Suppressor macrophage treated with lipopolysaccharide for 1 hour (primary cell): ENCODE measurements around the gene ZCCHC7.

Experiments used
- DNase-seq, 3 donors: peaks; one replicate each; pipeline ENCODE4 v3.0.0-alpha.2; 2020 to 2022

Gene ZCCHC7

GRCh38 chr9:37341704-37342103 lies 221.3 kb downstream of the ZCCHC7 start:
- DNase-seq = no peak

- DNase-seq = no peak
These were observed 222.1 kb downstream of the ZCCHC7 start for GRCh38 chr9:37342493-37342892.

GRCh38 chr9:37342895-37343294 lies 222.5 kb downstream of the ZCCHC7 start:
- DNase-seq = no peak

- DNase-seq = no peak
These were observed 223.3 kb downstream of the ZCCHC7 start for GRCh38 chr9:37343724-37344123.

GRCh38 chr9:37345038-37345437 lies 224.7 kb downstream of the ZCCHC7 start:
- no peak for DNase-seq

GRCh38 chr9:37348917-37349316 lies 228.5 kb downstream of the ZCCHC7 start:
- DNase-seq = no peak

- no peak for DNase-seq
These were observed 230.3 kb downstream of the ZCCHC7 start for GRCh38 chr9:37350486-37351190.

GRCh38 chr9:37353791-37354190 lies 233.4 kb downstream of the ZCCHC7 start:
- DNase-seq = no peak

GRCh38 chr9:37362430-37362829 lies 242.1 kb downstream of the ZCCHC7 start:
- no peak for DNase-seq

GRCh38 chr9:37363124-37363523 lies 242.8 kb downstream of the ZCCHC7 start:
- no peak for DNase-seq

- no peak for DNase-seq
These were observed 243.8 kb downstream of the ZCCHC7 start for GRCh38 chr9:37364136-37364535.

GRCh38 chr9:37364751-37365360 lies 244.5 kb downstream of the ZCCHC7 start:
- DNase-seq = no peak

- no peak for DNase-seq
These were observed 249.3 kb downstream of the ZCCHC7 start for GRCh38 chr9:37369671-37370070.

GRCh38 chr9:37370282-37370681 lies 249.9 kb downstream of the ZCCHC7 start:
- DNase-seq = no peak

- DNase-seq = peak in 1 of 3 donors; percentile 18
These were observed 250.7 kb downstream of the ZCCHC7 start for GRCh38 chr9:37370968-37371563.

- DNase-seq = peak; percentile 24 to 31 (median 29)
These were observed 251.4 kb downstream of the ZCCHC7 start for GRCh38 chr9:37371565-37372464.

GRCh38 chr9:37372839-37373238 lies 252.5 kb downstream of the ZCCHC7 start:
- DNase-seq = no peak

GRCh38 chr9:37373621-37374020 lies 253.2 kb downstream of the ZCCHC7 start:
- no peak for DNase-seq

GRCh38 chr9:37374892-37375291 lies 254.5 kb downstream of the ZCCHC7 start:
- no peak for DNase-seq

GRCh38 chr9:37377688-37378612 lies 257.6 kb downstream of the ZCCHC7 start:
- DNase-seq = no peak

- no peak for DNase-seq
These were observed 258.2 kb downstream of the ZCCHC7 start for GRCh38 chr9:37378613-37379004.

GRCh38 chr9:37379835-37380234 lies 259.5 kb downstream of the ZCCHC7 start:
- no peak for DNase-seq
